ENCODE data around the gene FAM168A. TPM values are rescaled to one million over a fixed set of nuclear protein-coding genes. Genes with fewer than 3 reads are reported as not detected.

FAM168A gene
- total RNA-seq, 2 experiments from 2014 or later = 12.2 TPM

- ChIA-PET CTCF (interaction anchor here (0.9 to 1.1 kb wide), 2 partner anchors 37 to 80 kb away, joined by 3 to 5 read pairs; no protein-coding TSS in a partner anchor), POLR2A (no interaction called here)
- Mint-ChIP-seq H3K4me1 (ENCODE audit: low read depth) (peaks cover 44% of the 10 kb centered on the region), H3K4me3 (no peak overlapping the region), H3K36me3 (no peaks in the 10 kb centered on the region), H3K9me3 (no peaks in the 10 kb centered on the region), H3K27ac (peak overlapping the region; percentile 18), H3K27me3 (no peaks in the 10 kb centered on the region)
- no peak for DNase-seq
- intact Hi-C loops (cut with micrococcal nuclease) = no loop called here
Measured at GRCh38 chr11:73387594-73388264, 210.2 kb downstream of the FAM168A start.

GRCh38 chr11:73386546-73386945 lies 211.4 kb downstream of the FAM168A start:
- H3K9me3 Mint-ChIP-seq = no peaks in the 10 kb centered on the region
- H3K27ac Mint-ChIP-seq = no peak overlapping the region
- H3K36me3 Mint-ChIP-seq = no peaks in the 10 kb centered on the region
- intact Hi-C loops (cut with micrococcal nuclease) = no loop called here
- H3K27me3 Mint-ChIP-seq = no peaks in the 10 kb centered on the region
- no peak for DNase-seq
- CTCF ChIA-PET = no interaction called here
- POLR2A ChIA-PET = no interaction called here
- H3K4me1 Mint-ChIP-seq (ENCODE audit: low read depth) = peaks cover 51% of the 10 kb centered on the region
- H3K4me3 Mint-ChIP-seq = no peak overlapping the region

GRCh38 chr11:73386016-73386415 lies 211.9 kb downstream of the FAM168A start:
- no peak overlapping the region for H3K4me3 Mint-ChIP-seq
- intact Hi-C loops (cut with micrococcal nuclease) = no loop called here
- H3K27me3 Mint-ChIP-seq = no peaks in the 10 kb centered on the region
- CTCF ChIA-PET = interaction anchor here (1.0 to 3.8 kb wide), 2 partner anchors 35 to 91 kb away, joined by 3 to 29 read pairs; no protein-coding TSS in a partner anchor
- H3K4me1 Mint-ChIP-seq (ENCODE audit: low read depth) = peaks cover 54% of the 10 kb centered on the region
- H3K9me3 Mint-ChIP-seq = no peaks in the 10 kb centered on the region
- no peaks in the 10 kb centered on the region for H3K36me3 Mint-ChIP-seq
- POLR2A ChIA-PET = no interaction called here
- no peak overlapping the region for H3K27ac Mint-ChIP-seq
- DNase-seq = no peak

GRCh38 chr11:73384872-73385689 lies 212.8 kb downstream of the FAM168A start:
- Mint-ChIP-seq H3K27ac (peak overlapping the region; percentile 18), H3K27me3 (no peaks in the 10 kb centered on the region), H3K9me3 (no peaks in the 10 kb centered on the region), H3K4me1 (ENCODE audit: low read depth) (peaks cover 56% of the 10 kb centered on the region), H3K4me3 (no peak overlapping the region), H3K36me3 (no peaks in the 10 kb centered on the region)
- ChIA-PET CTCF (interaction anchor here (1.0 to 3.8 kb wide), 4 partner anchors 34 to 90 kb away, joined by 3 to 29 read pairs (median 4); no protein-coding TSS in a partner anchor), POLR2A (interaction anchor here (0.6 kb wide), 1 partner anchor 34 kb away, joined by 4 read pairs; no protein-coding TSS in a partner anchor)
- intact Hi-C loops (cut with micrococcal nuclease) = no loop called here
- peak; percentile 27 for DNase-seq

GRCh38 chr11:73384531-73384871 lies 213.4 kb downstream of the FAM168A start:
- CTCF ChIA-PET = interaction anchor here (1.0 to 3.8 kb wide), 3 partner anchors 34 to 77 kb away, joined by 3 to 29 read pairs (median 6); no protein-coding TSS in a partner anchor

GRCh38 chr11:73384125-73384441 lies 213.8 kb downstream of the FAM168A start:
- H3K4me1 Mint-ChIP-seq (ENCODE audit: low read depth) = peaks cover 64% of the 10 kb centered on the region
- DNase-seq = no peak
- H3K27me3 Mint-ChIP-seq = no peaks in the 10 kb centered on the region
- POLR2A ChIA-PET = no interaction called here
- CTCF ChIA-PET = interaction anchor here (1.5 to 3.8 kb wide), 2 partner anchors 33 to 77 kb away, joined by 6 to 29 read pairs; no protein-coding TSS in a partner anchor
- H3K27ac Mint-ChIP-seq = no peak overlapping the region
- H3K36me3 Mint-ChIP-seq = no peaks in the 10 kb centered on the region
- intact Hi-C loops (cut with micrococcal nuclease) = no loop called here
- no peaks in the 10 kb centered on the region for H3K9me3 Mint-ChIP-seq
- no peak overlapping the region for H3K4me3 Mint-ChIP-seq

More at GRCh38 chr11:73384531-73384871, 213.4 kb downstream of the FAM168A start:
- Mint-ChIP-seq H3K36me3 (no peaks in the 10 kb centered on the region), H3K4me1 (ENCODE audit: low read depth) (peaks cover 61% of the 10 kb centered on the region), H3K9me3 (no peaks in the 10 kb centered on the region), H3K4me3 (no peak overlapping the region), H3K27ac (no peak overlapping the region), H3K27me3 (no peaks in the 10 kb centered on the region)
- POLR2A ChIA-PET = no interaction called here
- DNase-seq = no peak
- intact Hi-C loops (cut with micrococcal nuclease) = no loop called here

- intact Hi-C loops (cut with micrococcal nuclease) = no loop called here
- Mint-ChIP-seq H3K4me1 (ENCODE audit: low read depth) (peaks cover 68% of the 10 kb centered on the region), H3K9me3 (no peaks in the 10 kb centered on the region), H3K4me3 (no peak overlapping the region), H3K27me3 (no peaks in the 10 kb centered on the region), H3K27ac (no peak overlapping the region), H3K36me3 (no peaks in the 10 kb centered on the region)
- POLR2A ChIA-PET = no interaction called here
- CTCF ChIA-PET = interaction anchor here (0.9 to 3.8 kb wide), 2 partner anchors 33 to 278 kb away, joined by 3 to 29 read pairs; no protein-coding TSS in a partner anchor
- DNase-seq = no peak
Measured at GRCh38 chr11:73383249-73384124, 214.4 kb downstream of the FAM168A start.

- no peaks in the 10 kb centered on the region for H3K27me3 Mint-ChIP-seq
- peaks cover 71% of the 10 kb centered on the region for H3K4me1 Mint-ChIP-seq (ENCODE audit: low read depth)
- intact Hi-C loops (cut with micrococcal nuclease) = no loop called here
- no peak for DNase-seq
- ChIA-PET CTCF (interaction anchor here (0.9 to 3.8 kb wide), 2 partner anchors 32 to 279 kb away, joined by 3 to 29 read pairs; no protein-coding TSS in a partner anchor), POLR2A (no interaction called here)
- no peaks in the 10 kb centered on the region for H3K9me3 Mint-ChIP-seq
- no peak overlapping the region for H3K4me3 Mint-ChIP-seq
- no peaks in the 10 kb centered on the region for H3K36me3 Mint-ChIP-seq
- H3K27ac Mint-ChIP-seq = no peak overlapping the region
Measured at GRCh38 chr11:73382747-73383146, 215.2 kb downstream of the FAM168A start.

GRCh38 chr11:73382183-73382582 lies 215.7 kb downstream of the FAM168A start:
- intact Hi-C loops (cut with micrococcal nuclease) = no loop called here
- no peaks in the 10 kb centered on the region for H3K9me3 Mint-ChIP-seq
- H3K27me3 Mint-ChIP-seq = no peaks in the 10 kb centered on the region
- no peak overlapping the region for H3K27ac Mint-ChIP-seq
- POLR2A ChIA-PET = no interaction called here
- CTCF ChIA-PET = interaction anchor here (1.2 kb wide), 1 partner anchor 11 kb away, joined by 3 read pairs; no protein-coding TSS in a partner anchor
- no peak for DNase-seq
- no peak overlapping the region for H3K4me3 Mint-ChIP-seq
- peaks cover 72% of the 10 kb centered on the region for H3K4me1 Mint-ChIP-seq (ENCODE audit: low read depth)
- peaks cover 1% of the 10 kb centered on the region for H3K36me3 Mint-ChIP-seq

GRCh38 chr11:73381589-73381988 lies 216.3 kb downstream of the FAM168A start:
- no peak overlapping the region for H3K4me3 Mint-ChIP-seq
- intact Hi-C loops (cut with micrococcal nuclease) = no loop called here
- CTCF ChIA-PET = interaction anchor here (1.2 kb wide), 1 partner anchor 12 kb away, joined by 3 read pairs; no protein-coding TSS in a partner anchor
- peaks cover 74% of the 10 kb centered on the region for H3K4me1 Mint-ChIP-seq (ENCODE audit: low read depth)
- POLR2A ChIA-PET = no interaction called here
- no peaks in the 10 kb centered on the region for H3K27me3 Mint-ChIP-seq
- H3K9me3 Mint-ChIP-seq = no peaks in the 10 kb centered on the region
- DNase-seq = no peak
- H3K27ac Mint-ChIP-seq = no peak overlapping the region
- peaks cover 6% of the 10 kb centered on the region for H3K36me3 Mint-ChIP-seq

- POLR2A ChIA-PET = no interaction called here
Measured at GRCh38 chr11:73380897-73381410, 217.0 kb downstream of the FAM168A start.

More at GRCh38 chr11:73380897-73381410, 217.0 kb downstream of the FAM168A start:
- H3K27ac Mint-ChIP-seq = no peak overlapping the region
- H3K27me3 Mint-ChIP-seq = no peaks in the 10 kb centered on the region
- H3K36me3 Mint-ChIP-seq = peaks cover 6% of the 10 kb centered on the region
- no peak for DNase-seq
- peaks cover 68% of the 10 kb centered on the region for H3K4me1 Mint-ChIP-seq (ENCODE audit: low read depth)
- intact Hi-C loops (cut with micrococcal nuclease) = no loop called here
- CTCF ChIA-PET = interaction anchor here (1.2 kb wide), 1 partner anchor 12 kb away, joined by 3 read pairs; no protein-coding TSS in a partner anchor
- H3K9me3 Mint-ChIP-seq = no peaks in the 10 kb centered on the region
- no peak overlapping the region for H3K4me3 Mint-ChIP-seq
